ENCODE data around the gene C1QTNF12.

DNA sequence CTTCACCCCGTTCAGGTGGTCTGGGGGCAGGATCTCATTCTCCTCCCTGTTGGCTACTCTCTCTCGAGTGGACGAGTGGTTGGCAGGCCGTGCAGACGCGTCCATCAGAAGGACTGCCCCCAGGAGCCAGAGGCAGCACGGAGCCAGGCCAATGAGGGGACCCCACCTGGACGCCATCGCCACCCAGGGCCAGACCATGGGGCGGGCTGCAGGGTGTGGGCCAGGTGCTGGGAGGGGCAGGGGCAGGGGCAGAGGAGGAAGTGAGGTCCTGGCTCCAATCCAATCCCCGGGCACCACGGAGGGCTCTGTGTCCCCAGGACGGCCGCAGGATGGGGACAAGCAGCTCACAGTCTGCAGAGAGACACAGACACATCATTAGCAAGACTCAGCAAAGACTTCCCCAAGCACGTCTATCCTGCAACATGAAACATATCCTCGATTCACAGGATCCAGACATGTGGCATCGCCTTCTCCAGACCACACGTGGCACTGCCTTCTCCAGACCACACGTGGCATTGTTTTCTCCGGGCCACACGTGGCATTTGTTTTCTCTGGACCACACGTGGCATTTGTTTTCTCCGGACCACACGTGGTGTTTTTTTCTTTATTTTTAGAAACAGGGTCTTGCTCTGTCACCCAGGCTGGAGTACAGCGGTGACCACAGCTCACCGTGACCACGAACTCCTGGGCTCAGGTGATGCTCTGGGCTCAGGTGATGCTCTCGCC is 17.8 kb downstream of the C1QTNF12 start:
- TF ChIP-seq CTCF (conservative IDR thresholded peaks at IDR 0.05; ENCODE audit: low read length), result no peak
- TF ChIP-seq EZH2phosphoT487 (IDR thresholded peaks at IDR 0.05; ENCODE audit: borderline replicate concordance, low read depth, low read length), result no peak

Measured in OCI-LY7 (cell line).